ENCODE results near the gene KIAA1143.

DNA sequence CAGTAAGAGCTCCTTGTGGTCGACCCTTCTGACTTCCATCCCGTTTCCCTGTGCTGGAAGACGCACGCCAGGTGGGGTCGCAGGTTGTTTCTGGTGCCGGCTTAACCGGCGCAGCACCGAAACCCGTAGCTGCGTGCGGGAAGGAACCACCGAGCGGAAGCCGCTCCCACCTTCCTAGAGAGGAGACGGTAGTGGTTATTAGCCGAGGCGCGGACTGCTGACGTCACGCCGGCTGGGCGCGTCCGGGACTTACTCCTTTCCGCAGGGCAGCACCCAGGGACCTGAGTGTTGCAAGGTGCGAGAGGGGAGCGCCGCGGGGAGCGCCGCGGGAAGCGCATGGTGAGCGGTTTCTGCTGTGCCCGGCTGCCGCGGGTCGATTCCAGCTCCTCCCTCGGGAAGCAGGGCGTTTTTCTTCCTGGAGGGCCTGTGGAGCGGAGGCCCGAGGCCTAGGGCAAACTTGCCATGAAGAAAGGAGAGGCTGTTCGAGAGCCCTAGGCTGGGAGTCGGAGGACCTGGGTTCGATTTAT is 32.0 kb downstream of the KIAA1143 start, which contains the start of gene ZNF501:
- TF ChIP-seq, protein P1, sequence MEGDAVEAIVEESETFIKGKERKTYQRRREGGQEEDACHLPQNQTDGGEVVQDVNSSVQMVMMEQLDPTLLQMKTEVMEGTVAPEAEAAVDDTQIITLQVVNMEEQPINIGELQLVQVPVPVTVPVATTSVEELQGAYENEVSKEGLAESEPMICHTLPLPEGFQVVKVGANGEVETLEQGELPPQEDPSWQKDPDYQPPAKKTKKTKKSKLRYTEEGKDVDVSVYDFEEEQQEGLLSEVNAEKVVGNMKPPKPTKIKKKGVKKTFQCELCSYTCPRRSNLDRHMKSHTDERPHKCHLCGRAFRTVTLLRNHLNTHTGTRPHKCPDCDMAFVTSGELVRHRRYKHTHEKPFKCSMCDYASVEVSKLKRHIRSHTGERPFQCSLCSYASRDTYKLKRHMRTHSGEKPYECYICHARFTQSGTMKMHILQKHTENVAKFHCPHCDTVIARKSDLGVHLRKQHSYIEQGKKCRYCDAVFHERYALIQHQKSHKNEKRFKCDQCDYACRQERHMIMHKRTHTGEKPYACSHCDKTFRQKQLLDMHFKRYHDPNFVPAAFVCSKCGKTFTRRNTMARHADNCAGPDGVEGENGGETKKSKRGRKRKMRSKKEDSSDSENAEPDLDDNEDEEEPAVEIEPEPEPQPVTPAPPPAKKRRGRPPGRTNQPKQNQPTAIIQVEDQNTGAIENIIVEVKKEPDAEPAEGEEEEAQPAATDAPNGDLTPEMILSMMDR (IDR thresholded peaks at IDR 0.05): peak in 1 of 12 donors; percentile 25
- peak in 1 of 2 donors; percentile 53 for TF ChIP-seq POLR2A (IDR thresholded peaks at IDR 0.05)
